H1 (cell line): Measurements from ENCODE around the gene CADPS.

ENCODE experiments used
- CTCF ChIP-seq, 3 experiments: IDR thresholded peaks; 1 replicate in 2 of 3; 2 replicates in 1 of 3; pipeline versions ENCODE4 v1.5.1 to v1.6.1; 2011; ENCODE audit warnings: low read length in 3 of 3, mild to moderate bottlenecking in 3 of 3, inconsistent platforms in 2 of 3, low read depth in 1 of 3, moderate library complexity in 1 of 3; ENCODE audit not compliant: insufficient read depth in 1 of 3; ENCODE audit errors: control extremely low read depth in 1 of 3
- EP300 ChIP-seq, 2 experiments: IDR thresholded peaks; 1 replicate in 1 of 2; 2 replicates in 1 of 2; pipeline ENCODE4 v1.6.1; 2011 to 2012; ENCODE audit warnings: low read depth in 2 of 2, low read length in 2 of 2, mild to moderate bottlenecking in 2 of 2, borderline replicate concordance in 1 of 2, inconsistent platforms in 1 of 2, moderate library complexity in 1 of 2
- GABPA ChIP-seq: IDR thresholded peaks from 2 replicates; pipeline ENCODE4 v1.6.1; 2011; ENCODE audit warnings: mild to moderate bottlenecking, low read length, moderate library complexity, borderline replicate concordance; ENCODE audit not compliant: insufficient read depth
- KDM5A ChIP-seq: fragments of 200-600 bp; IDR thresholded peaks from 2 replicates; pipeline ENCODE4 v1.7.1; 2012; ENCODE audit warnings: mild to moderate bottlenecking, low read length, inconsistent platforms, mixed read lengths
- MAFK ChIP-seq: IDR thresholded peaks from 2 replicates; pipeline ENCODE4 v1.6.1; 2012; ENCODE audit warnings: low read depth, mild to moderate bottlenecking, improper control_type of control experiment, low read length
- MAX ChIP-seq: IDR thresholded peaks from 2 replicates; pipeline ENCODE4 v1.6.1; 2012; ENCODE audit warnings: inconsistent platforms
- PHF8 ChIP-seq: fragments of 200-600 bp; sonication (generic); conservative IDR thresholded peaks from 2 replicates; pipeline ENCODE4 v1.7.1; 2012; ENCODE audit warnings: low read depth, mild to moderate bottlenecking, inconsistent platforms, low read length, moderate library complexity
- POLR2A ChIP-seq, 2 experiments: IDR thresholded peaks; 1 replicate in 1 of 2; 2 replicates in 1 of 2; pipeline ENCODE4 v1.6.1; 2011; ENCODE audit warnings: low read depth in 2 of 2, low read length in 2 of 2, mild to moderate bottlenecking in 2 of 2; ENCODE audit errors: control extremely low read depth in 1 of 2
- SRF ChIP-seq: IDR thresholded peaks from 2 replicates; pipeline ENCODE4 v1.6.1; 2011; ENCODE audit warnings: mild to moderate bottlenecking, low read depth, low read length, moderate library complexity
- YY1 ChIP-seq: IDR thresholded peaks from 2 replicates; pipeline ENCODE4 v1.6.1; 2011; ENCODE audit warnings: low read depth, mild to moderate bottlenecking, low read length
- TF ChIP-seq, protein P1 (sequence below): IDR thresholded peaks from 2 replicates; pipeline ENCODE4 v1.6.1; 2011; ENCODE audit warnings: low read depth, mild to moderate bottlenecking, low read length; ENCODE audit not compliant: insufficient read depth

DNA sequence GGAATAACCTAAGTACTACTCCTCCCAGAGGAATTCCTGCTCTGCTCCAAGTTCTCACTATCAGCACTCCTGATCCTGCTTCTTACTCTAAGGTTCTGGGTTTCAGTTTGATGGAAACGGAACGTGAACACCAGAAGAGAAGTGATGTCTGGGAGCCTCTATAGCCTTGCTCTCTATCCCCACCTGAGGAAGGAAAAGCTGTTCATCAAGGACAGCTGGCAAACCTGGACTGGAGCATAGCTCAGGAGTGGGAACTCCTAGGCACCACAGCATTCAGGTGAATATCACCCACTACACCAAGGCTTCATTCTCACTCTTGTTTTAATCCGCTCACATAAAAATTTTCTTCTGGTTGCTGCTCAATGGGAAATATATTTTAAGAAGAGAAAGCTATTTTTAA lies 13.0 kb upstream of the CADPS start:
- TF ChIP-seq KDM5A (no peak), CTCF (IDR thresholded peaks at IDR 0.05; ENCODE audit: control extremely low read depth in 1 of 3, insufficient read depth in 1 of 3, low read depth in 1 of 3, low read length in 3 of 3) (no peak), EP300 (IDR thresholded peaks at IDR 0.05; ENCODE audit: borderline replicate concordance in 1 of 2, low read depth in 2 of 2, low read length in 2 of 2) (no peak), MAFK (no peak), POLR2A (IDR thresholded peaks at IDR 0.05; ENCODE audit: control extremely low read depth in 1 of 2, low read depth in 2 of 2, low read length in 2 of 2) (no peak), PHF8 (no peak), SRF (no peak), MAX (no peak), YY1 (peak; percentile 44; the same call in 1 of the 2 replicates), GABPA (no peak)
- TF ChIP-seq, protein P1, sequence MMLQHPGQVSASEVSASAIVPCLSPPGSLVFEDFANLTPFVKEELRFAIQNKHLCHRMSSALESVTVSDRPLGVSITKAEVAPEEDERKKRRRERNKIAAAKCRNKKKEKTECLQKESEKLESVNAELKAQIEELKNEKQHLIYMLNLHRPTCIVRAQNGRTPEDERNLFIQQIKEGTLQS, result no peak
